ENCODE results near the gene PPP3CB. TPM values are rescaled to one million over a fixed set of nuclear protein-coding genes. Genes with fewer than 3 reads are reported as not detected.

PPP3CB gene
- total and polyA plus RNA-seq, 3 donors from 2014 or later = 51.0 to 56.8 (median 52.9) TPM

DNA sequence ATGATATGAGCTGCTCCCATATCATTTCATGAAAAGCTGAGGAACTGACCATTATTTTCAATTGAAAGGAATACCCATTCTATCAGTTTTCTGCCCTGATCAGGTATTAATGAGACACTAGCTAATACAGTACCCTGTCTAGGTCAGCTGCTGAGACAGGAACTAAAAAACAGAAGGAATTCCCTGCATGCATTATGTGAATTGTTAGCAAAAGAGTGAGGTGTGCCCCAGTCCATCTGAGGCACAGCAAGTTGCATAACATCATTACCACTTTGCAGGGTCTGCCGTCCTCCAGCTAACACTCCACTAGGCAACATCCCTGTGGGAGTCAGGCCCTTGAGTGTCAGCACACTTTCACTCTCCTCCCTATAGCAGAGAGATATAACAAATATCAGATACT is 51.4 kb downstream of the PPP3CB start:
- H3K27me3 ChIP-seq = no peaks in the 10 kb centered on the region
- no peak overlapping the region for H3K27ac ChIP-seq
- 88 to 100% methylated on average over 1 of the region's 1 CpG for WGBS, 2 donors
- H3K4me3 ChIP-seq = no peak overlapping the region
- intact Hi-C loops (cut with DNase I; ENCODE audit: low total_unique reads) = no loop called here
- TF ChIP-seq, protein P1, sequence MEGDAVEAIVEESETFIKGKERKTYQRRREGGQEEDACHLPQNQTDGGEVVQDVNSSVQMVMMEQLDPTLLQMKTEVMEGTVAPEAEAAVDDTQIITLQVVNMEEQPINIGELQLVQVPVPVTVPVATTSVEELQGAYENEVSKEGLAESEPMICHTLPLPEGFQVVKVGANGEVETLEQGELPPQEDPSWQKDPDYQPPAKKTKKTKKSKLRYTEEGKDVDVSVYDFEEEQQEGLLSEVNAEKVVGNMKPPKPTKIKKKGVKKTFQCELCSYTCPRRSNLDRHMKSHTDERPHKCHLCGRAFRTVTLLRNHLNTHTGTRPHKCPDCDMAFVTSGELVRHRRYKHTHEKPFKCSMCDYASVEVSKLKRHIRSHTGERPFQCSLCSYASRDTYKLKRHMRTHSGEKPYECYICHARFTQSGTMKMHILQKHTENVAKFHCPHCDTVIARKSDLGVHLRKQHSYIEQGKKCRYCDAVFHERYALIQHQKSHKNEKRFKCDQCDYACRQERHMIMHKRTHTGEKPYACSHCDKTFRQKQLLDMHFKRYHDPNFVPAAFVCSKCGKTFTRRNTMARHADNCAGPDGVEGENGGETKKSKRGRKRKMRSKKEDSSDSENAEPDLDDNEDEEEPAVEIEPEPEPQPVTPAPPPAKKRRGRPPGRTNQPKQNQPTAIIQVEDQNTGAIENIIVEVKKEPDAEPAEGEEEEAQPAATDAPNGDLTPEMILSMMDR (IDR thresholded peaks at IDR 0.05) = no peak
- no peak for TF ChIP-seq POLR2A (IDR thresholded peaks at IDR 0.05)
- no peak for DNase-seq
- H3K9me3 ChIP-seq = no peaks in the 10 kb centered on the region
- H3K36me3 ChIP-seq (ENCODE audit: low read depth, missing control alignments) = no peaks in the 10 kb centered on the region
- H3K4me1 ChIP-seq = no peaks in the 10 kb centered on the region

- DNase-seq = no peak
- Histone ChIP-seq H3K36me3 (ENCODE audit: low read depth, missing control alignments) (no peaks in the 10 kb centered on the region), H3K27ac (no peak overlapping the region), H3K4me1 (no peaks in the 10 kb centered on the region), H3K4me3 (no peak overlapping the region), H3K27me3 (no peaks in the 10 kb centered on the region), H3K9me3 (no peaks in the 10 kb centered on the region)
- intact Hi-C loops (cut with DNase I; ENCODE audit: low total_unique reads) = no loop called here
- TF ChIP-seq, protein P1 (IDR thresholded peaks at IDR 0.05) = no peak
- TF ChIP-seq POLR2A (IDR thresholded peaks at IDR 0.05) = no peak
- WGBS, 2 donors = 90 to 93% methylated on average over 1 of the region's 1 CpG
Observed at GRCh38 chr10:73439605-73440312, 56.1 kb downstream of the PPP3CB start.

DNA sequence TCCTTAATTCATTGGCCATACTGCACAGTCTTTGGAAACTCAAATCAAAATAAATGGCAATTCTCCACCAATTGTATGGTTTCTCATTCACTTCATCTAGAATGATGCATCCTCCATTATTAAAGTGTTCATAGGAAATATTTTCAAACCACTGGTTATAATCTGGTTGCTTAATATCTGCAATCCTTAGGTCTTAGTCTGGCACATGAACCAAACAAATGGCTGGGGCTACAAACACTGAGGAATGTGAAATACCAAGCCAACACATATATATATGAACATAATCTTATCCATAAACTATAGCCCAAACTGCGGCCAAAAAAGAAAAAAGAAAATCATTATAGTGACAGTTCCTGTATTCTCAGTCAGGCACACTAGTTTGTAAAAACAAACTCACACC is 56.8 kb downstream of the PPP3CB start:
- 86 to 90% methylated on average over 1 of the region's 1 CpG for WGBS, 2 donors
- H3K4me1 ChIP-seq = no peaks in the 10 kb centered on the region

DNA sequence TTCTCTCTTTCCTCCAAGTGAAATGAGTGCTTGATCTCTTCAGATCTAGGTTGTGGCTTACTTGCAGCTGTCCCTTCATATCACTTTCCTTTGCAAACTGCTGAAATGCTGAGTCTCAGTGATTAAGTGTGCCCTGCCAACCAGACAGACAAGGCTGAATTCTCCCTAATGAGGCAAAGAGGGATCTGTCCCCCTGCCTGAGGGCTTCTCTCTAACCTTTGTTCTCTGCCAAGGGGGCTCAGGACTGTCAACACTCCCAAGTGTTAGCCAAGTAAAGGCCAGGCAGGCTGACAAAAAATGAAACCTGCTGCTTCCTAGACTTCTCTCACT is 62.3 kb downstream of the PPP3CB start, which contains the start of gene MSS51:
Gene MSS51, minus strand, starts transcription at position 24 of the 330 bp plus-strand sequence. CDS start 5,277 bp downstream, outside the sequence.
- DNase-seq = no peak
- no peak within 1 kb of the TSS for H3K4me3 ChIP-seq
- TF ChIP-seq POLR2A (IDR thresholded peaks at IDR 0.05) = no peak
- TF ChIP-seq, protein P1 (IDR thresholded peaks at IDR 0.05) = no peak
- H3K36me3 ChIP-seq (ENCODE audit: low read depth, missing control alignments) = no peaks in the 10 kb centered on the region
- intact Hi-C loops (cut with DNase I; ENCODE audit: low total_unique reads) = no loop called here
- no peaks in the 10 kb centered on the region for H3K27me3 ChIP-seq
- no peak within 1 kb of the TSS for H3K27ac ChIP-seq
- no peaks in the 10 kb centered on the region for H3K9me3 ChIP-seq
- no peaks in the 10 kb centered on the region for H3K4me1 ChIP-seq

More for the DNA sequence above, 56.8 kb downstream of the PPP3CB start:
- intact Hi-C loops (cut with DNase I; ENCODE audit: low total_unique reads) = no loop called here
- H3K4me3 ChIP-seq = no peak overlapping the region
- no peaks in the 10 kb centered on the region for H3K9me3 ChIP-seq
- H3K27ac ChIP-seq = no peak overlapping the region
- H3K27me3 ChIP-seq = no peaks in the 10 kb centered on the region
- DNase-seq = no peak
- no peaks in the 10 kb centered on the region for H3K36me3 ChIP-seq (ENCODE audit: low read depth, missing control alignments)
- TF ChIP-seq POLR2A (IDR thresholded peaks at IDR 0.05) = no peak
- TF ChIP-seq, protein P1 (IDR thresholded peaks at IDR 0.05) = no peak
